DOHH2 (cell line): Measurements from ENCODE around the gene TSHZ2.

ENCODE experiments used
- EZH2phosphoT487 ChIP-seq: fragments of 200-600 bp; sonication (generic); IDR thresholded peaks from 2 replicates; pipeline ENCODE4 v1.6.1; 2017; ENCODE audit warnings: borderline replicate concordance, mild to moderate bottlenecking, antibody characterized with exemption, low read length, moderate library complexity, mixed read lengths
- TF ChIP-seq, protein P1 (sequence below): fragments of 200-600 bp; sonication (generic); IDR thresholded peaks from one replicate; pipeline ENCODE4 v1.5.1; 2014; ENCODE audit warnings: antibody characterized with exemption, mild to moderate bottlenecking, low read depth, low read length; ENCODE audit not compliant: poor library complexity, severe bottlenecking

DNA sequence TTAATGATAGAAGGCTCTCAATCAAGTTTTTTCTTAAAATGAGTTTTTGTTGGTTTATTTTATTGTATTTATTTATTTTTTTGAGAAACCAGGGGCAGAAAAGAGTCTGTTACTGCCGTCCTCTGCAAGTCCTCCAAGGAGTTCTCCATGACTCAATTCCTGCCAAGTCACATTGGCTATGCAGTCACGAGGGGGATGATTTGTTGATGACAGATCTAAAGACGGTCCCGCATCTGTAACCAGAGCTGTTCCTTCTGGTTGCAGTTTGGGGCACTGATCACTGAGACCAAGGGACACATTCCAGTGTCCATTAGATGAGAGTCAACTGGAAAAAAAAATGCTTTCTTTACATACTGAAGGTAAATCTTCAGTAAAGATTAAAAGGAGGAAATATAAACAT, 13.9 kb upstream of the TSHZ2 start:
- TF ChIP-seq, protein P1, sequence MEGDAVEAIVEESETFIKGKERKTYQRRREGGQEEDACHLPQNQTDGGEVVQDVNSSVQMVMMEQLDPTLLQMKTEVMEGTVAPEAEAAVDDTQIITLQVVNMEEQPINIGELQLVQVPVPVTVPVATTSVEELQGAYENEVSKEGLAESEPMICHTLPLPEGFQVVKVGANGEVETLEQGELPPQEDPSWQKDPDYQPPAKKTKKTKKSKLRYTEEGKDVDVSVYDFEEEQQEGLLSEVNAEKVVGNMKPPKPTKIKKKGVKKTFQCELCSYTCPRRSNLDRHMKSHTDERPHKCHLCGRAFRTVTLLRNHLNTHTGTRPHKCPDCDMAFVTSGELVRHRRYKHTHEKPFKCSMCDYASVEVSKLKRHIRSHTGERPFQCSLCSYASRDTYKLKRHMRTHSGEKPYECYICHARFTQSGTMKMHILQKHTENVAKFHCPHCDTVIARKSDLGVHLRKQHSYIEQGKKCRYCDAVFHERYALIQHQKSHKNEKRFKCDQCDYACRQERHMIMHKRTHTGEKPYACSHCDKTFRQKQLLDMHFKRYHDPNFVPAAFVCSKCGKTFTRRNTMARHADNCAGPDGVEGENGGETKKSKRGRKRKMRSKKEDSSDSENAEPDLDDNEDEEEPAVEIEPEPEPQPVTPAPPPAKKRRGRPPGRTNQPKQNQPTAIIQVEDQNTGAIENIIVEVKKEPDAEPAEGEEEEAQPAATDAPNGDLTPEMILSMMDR = no peak
- TF ChIP-seq EZH2phosphoT487 = no peak
